Activated CD4-positive, alpha-beta T cell treated with anti-CD3 and anti-CD28 coated beads for 36 hours (primary cell): ENCODE results near the gene GALNT11. TPM values are rescaled to one million over a fixed set of nuclear protein-coding genes. Genes with fewer than 3 reads are reported as not detected.

Experiments used
- ATAC-seq: fragments of 200-7000 bp; cut with Tn5 transposase; one replicate; pipeline ENCODE4 v1.10.0; 2021; ENCODE audit warnings: mild to moderate bottlenecking, moderate library complexity
- CTCF ChIA-PET: fragments of 350-600 bp; sonication (Branson Sonifier 250); formaldehyde crosslinking; loops from one replicate; lab custom pipeline; 2021; ENCODE audit warnings: antibody characterized with exemption; lab: Charles Lee
- POLR2A ChIA-PET: fragments of 350-600 bp; sonication (Branson Sonifier 250); formaldehyde crosslinking; loops from one replicate; lab custom pipeline; 2021; ENCODE audit warnings: antibody characterized with exemption, inconsistent platforms; lab: Charles Lee
- DNase-seq: peaks from one replicate; pipeline ENCODE4 v3.0.0-alpha.2; 2020
- H3K27ac Mint-ChIP-seq: one replicate; pipeline ENCODE4 v1.8.0; 2021; ENCODE audit warnings: mixed read lengths
- H3K27me3 Mint-ChIP-seq: one replicate; pipeline ENCODE4 v1.8.0; 2021; ENCODE audit warnings: mixed read lengths
- H3K36me3 Mint-ChIP-seq: one replicate; pipeline ENCODE4 v1.8.0; 2021; ENCODE audit warnings: low read depth, mixed read lengths
- H3K4me1 Mint-ChIP-seq: one replicate; pipeline ENCODE4 v1.8.0; 2021; ENCODE audit warnings: mixed read lengths
- H3K4me3 Mint-ChIP-seq: one replicate; pipeline ENCODE4 v1.8.0; 2021; ENCODE audit warnings: mild to moderate bottlenecking, moderate library complexity, mixed read lengths
- H3K9me3 Mint-ChIP-seq: one replicate; pipeline ENCODE4 v1.8.0; 2021; ENCODE audit warnings: low read depth, mixed read lengths
- intact Hi-C, 2 experiments: fragments of 100-400 bp; cut with DNase I in 1 of 2; cut with micrococcal nuclease in 1 of 2; formaldehyde crosslinking; loops; one replicate each; pipeline versions ENCODE4 v1.14.2 to v1.15.1; 2022 to 2024; cut with DNase I, micrococcal nuclease
- total RNA-seq, 2 experiments: library from RNA; stranded (reverse); gene quantifications; one replicate each; pipeline ENCODE4 v1.2.3, GENCODE V29; 2021

The GALNT11 gene
- total RNA-seq = 10 to 100 TPM; 22.0 to 24.8 TPM

DNA sequence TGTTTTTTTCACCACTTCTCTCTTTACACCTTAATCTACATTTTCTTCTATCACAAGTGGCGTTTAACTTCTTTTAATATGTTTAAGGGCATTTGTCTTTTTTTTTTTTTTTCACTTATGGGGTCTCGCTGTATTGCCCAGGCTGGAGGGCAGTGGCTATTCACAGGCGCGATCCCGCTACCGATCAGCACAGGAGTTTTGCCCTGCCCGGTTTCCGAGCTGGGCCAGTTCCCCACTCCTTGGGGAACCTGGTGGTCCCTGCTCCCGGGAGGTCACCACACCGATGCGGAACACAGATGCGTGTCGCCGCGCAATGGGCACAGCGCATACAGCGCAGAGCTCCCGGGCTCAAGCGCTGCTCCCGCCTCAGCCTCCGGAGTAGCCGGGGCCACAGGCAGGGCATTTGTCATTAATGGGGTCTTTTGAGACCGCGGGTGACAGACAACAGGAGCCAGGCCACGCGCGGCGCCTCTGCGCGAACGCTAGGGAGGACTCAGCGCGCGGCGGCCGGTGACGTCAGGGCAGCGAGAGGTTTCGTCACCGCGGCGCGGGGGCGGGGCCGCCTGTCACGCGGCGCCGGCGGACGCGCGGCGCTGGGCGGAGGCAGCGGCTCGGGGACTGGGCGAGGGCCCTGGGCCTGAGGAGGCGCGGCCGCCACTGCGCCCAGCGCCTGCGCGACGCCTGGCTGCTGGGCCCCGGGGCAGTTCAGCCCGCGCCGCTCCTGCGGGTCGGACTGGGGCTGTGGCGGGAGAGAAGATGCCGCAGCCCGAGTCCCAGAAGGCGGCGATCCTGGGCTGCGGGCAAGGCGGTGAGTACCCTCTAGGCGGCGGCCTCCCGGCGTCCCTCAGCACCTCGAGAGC is at the start of gene GALNT11:
TSS of gene GALNT11 (plus strand) at position 598 of the 860 bp plus-strand sequence. CDS start 68,554 bp downstream, outside the sequence.
- POLR2A ChIA-PET = no interaction called here
- H3K27me3 Mint-ChIP-seq = no peaks in the 10 kb centered on the region

DNA sequence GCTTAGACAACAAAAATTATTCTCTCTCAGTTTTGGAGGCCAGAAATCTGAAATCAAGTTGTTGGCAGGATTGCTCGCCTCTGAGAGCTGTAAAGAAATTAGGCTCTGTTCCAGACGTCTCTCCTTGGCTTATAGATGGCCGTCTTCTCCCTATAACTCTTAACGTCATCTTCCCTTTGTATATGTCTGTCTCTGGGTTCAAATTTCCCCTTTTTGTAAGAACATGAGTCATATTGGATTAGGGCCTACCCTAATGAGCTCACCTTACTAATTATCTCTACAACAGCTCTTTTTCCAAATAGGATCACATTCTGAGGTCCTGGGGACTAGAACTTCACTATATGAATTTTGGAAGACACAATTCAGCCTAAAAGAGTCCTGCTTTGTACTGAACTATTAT is 46.9 kb upstream of the GALNT11 start:
- Mint-ChIP-seq H3K36me3 (no peaks in the 10 kb centered on the region), H3K4me3 (no peak overlapping the region), H3K27ac (no peak overlapping the region), H3K4me1 (peaks cover 4% of the 10 kb centered on the region), H3K27me3 (peaks cover 5% of the 10 kb centered on the region), H3K9me3 (no peaks in the 10 kb centered on the region)
- intact Hi-C loops = no loop called here
- POLR2A ChIA-PET = no interaction called here
- no peak for DNase-seq
- CTCF ChIA-PET = interaction anchor here (0.6 kb wide), 1 partner anchor 21 kb away, joined by 6 read pairs; no protein-coding TSS in a partner anchor
- ATAC-seq = no peak

More for the DNA sequence above, at the start of gene GALNT11:
- Mint-ChIP-seq H3K9me3 (peaks cover 5% of the 10 kb centered on the region), H3K4me3 (peak within 1 kb of the TSS; percentile 73), H3K36me3 (peaks cover 24% of the 10 kb centered on the region), H3K27ac (peak within 1 kb of the TSS; percentile 85), H3K4me1 (peaks cover 35% of the 10 kb centered on the region)
- peak; percentile 96 for ATAC-seq
- intact Hi-C loops = loop anchor here (1.0 to 10.0 kb wide), 11 partner anchors 89 to 734 kb away; partner anchors contain the start of genes PRKAG2 (in 2 of the 2), ACTR3B (in 1 of the 2), KMT2C (in 1 of the 2) and NUB1 (in 1 of the 2)
- peak; percentile 93 for DNase-seq
- CTCF ChIA-PET = interaction anchor here (0.6 to 1.0 kb wide), 2 partner anchors 51 to 168 kb away, joined by 3 read pairs; no protein-coding TSS in a partner anchor

DNA sequence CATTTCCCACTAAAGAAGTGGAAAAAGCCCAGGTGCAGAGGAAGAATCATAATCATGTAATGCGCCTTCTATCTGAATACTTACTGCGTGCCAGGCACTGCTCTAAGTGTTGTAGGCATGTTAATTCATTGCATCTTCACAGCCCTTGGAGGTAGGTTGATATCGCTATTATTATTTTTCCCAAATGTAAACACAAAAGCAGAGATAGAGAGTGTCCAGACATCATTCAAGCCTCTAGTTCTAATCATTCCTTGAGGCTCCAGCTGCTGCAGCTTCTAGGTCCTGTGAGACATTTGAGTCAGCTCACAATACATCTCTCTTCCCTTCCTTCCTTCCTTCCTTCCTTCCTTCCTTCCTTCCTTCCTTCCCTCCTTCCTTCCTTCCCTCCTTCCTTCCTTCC is 44.3 kb upstream of the GALNT11 start:
- POLR2A ChIA-PET = no interaction called here
- H3K9me3 Mint-ChIP-seq = no peaks in the 10 kb centered on the region
- no peak overlapping the region for H3K27ac Mint-ChIP-seq
- ATAC-seq (no peak), DNase-seq (no peak)
- no peaks in the 10 kb centered on the region for H3K36me3 Mint-ChIP-seq
- intact Hi-C loops = no loop called here
- H3K27me3 Mint-ChIP-seq = peaks cover 5% of the 10 kb centered on the region
- CTCF ChIA-PET = no interaction called here
- no peaks in the 10 kb centered on the region for H3K4me1 Mint-ChIP-seq
- no peak overlapping the region for H3K4me3 Mint-ChIP-seq

DNA sequence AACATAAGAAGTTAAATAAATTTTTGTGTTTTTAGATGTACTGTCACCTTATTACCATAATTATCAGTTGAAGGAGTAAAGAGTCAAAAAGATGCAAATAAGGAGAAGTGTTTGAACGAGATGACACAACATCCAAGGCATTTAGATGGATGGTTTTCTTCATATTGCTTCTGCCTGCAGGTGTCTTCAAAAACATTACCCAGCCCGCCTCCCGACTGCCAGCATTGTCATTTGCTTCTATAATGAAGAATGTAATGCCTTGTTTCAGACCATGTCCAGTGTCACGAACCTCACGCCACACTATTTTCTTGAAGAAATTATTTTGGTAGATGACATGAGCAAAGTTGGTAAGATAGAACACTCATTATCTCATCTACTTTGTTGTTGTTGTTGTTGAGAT is 42.7 kb upstream of the GALNT11 start:
- no peaks in the 10 kb centered on the region for H3K4me1 Mint-ChIP-seq
- no peak overlapping the region for H3K27ac Mint-ChIP-seq
- H3K4me3 Mint-ChIP-seq = no peak overlapping the region
- H3K9me3 Mint-ChIP-seq = no peaks in the 10 kb centered on the region
- CTCF ChIA-PET = interaction anchor here (0.7 kb wide), 1 partner anchor 804 kb away, joined by 3 read pairs; no protein-coding TSS in a partner anchor
- intact Hi-C loops = no loop called here
- H3K27me3 Mint-ChIP-seq = peaks cover 7% of the 10 kb centered on the region
- POLR2A ChIA-PET = no interaction called here
- DNase-seq = no peak
- no peaks in the 10 kb centered on the region for H3K36me3 Mint-ChIP-seq
- no peak for ATAC-seq

GRCh38 chr7:151984612-151985011 is 40.9 kb upstream of the GALNT11 start:
- H3K4me1 Mint-ChIP-seq = no peaks in the 10 kb centered on the region
- CTCF ChIA-PET = interaction anchor here (0.7 to 1.1 kb wide), 2 partner anchors 9 to 443 kb away, joined by 3 read pairs; no protein-coding TSS in a partner anchor
- no peak for ATAC-seq
- no peak overlapping the region for H3K27ac Mint-ChIP-seq
- intact Hi-C loops = no loop called here
- H3K4me3 Mint-ChIP-seq = no peak overlapping the region
- H3K36me3 Mint-ChIP-seq = no peaks in the 10 kb centered on the region
- POLR2A ChIA-PET = no interaction called here
- DNase-seq = no peak
- no peaks in the 10 kb centered on the region for H3K9me3 Mint-ChIP-seq
- H3K27me3 Mint-ChIP-seq = peaks cover 7% of the 10 kb centered on the region

- DNase-seq (no peak), ATAC-seq (no peak)
- intact Hi-C loops = no loop called here
- H3K36me3 Mint-ChIP-seq = no peaks in the 10 kb centered on the region
- POLR2A ChIA-PET = no interaction called here
- peaks cover 15% of the 10 kb centered on the region for H3K27me3 Mint-ChIP-seq
- CTCF ChIA-PET = no interaction called here
- H3K9me3 Mint-ChIP-seq = no peaks in the 10 kb centered on the region
- peaks cover 5% of the 10 kb centered on the region for H3K4me1 Mint-ChIP-seq
- H3K27ac Mint-ChIP-seq = no peak overlapping the region
- H3K4me3 Mint-ChIP-seq = no peak overlapping the region
These were observed 37.5 kb upstream of the GALNT11 start for GRCh38 chr7:151987748-151988529.

DNA sequence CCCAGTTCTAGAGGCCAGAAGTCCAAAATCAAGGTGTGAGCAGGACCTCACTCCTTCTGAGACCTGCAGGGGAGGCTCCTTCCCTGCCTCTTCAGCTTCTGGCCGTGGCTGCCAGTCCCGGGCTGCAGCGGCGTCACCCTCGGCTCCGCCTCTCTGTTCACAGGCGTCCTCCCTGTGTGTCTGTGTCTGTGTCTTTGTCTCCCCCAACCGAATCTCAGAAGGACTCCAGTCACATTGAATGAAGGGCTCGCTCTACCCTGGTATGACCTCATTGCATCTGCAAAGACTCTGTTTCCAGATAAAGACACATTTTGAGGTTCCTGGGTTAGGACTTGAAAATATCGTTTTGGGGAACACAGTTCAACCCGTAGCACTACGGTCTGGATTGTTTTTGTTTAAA is 33.1 kb upstream of the GALNT11 start:
- POLR2A ChIA-PET = no interaction called here
- Mint-ChIP-seq H3K36me3 (no peaks in the 10 kb centered on the region), H3K4me1 (peaks cover 10% of the 10 kb centered on the region), H3K27ac (no peak overlapping the region), H3K27me3 (peaks cover 13% of the 10 kb centered on the region), H3K9me3 (no peaks in the 10 kb centered on the region), H3K4me3 (no peak overlapping the region)
- CTCF ChIA-PET = no interaction called here
- intact Hi-C loops = no loop called here
- ATAC-seq (peak; percentile 91), DNase-seq (peak; percentile 67)

GRCh38 chr7:151993977-151994676 is 31.3 kb upstream of the GALNT11 start:
- DNase-seq (peak; percentile 77), ATAC-seq (peak; percentile 85)
- Mint-ChIP-seq H3K4me3 (no peak overlapping the region), H3K9me3 (no peaks in the 10 kb centered on the region), H3K36me3 (no peaks in the 10 kb centered on the region), H3K27me3 (peaks cover 16% of the 10 kb centered on the region), H3K4me1 (peaks cover 10% of the 10 kb centered on the region), H3K27ac (no peak overlapping the region)
- intact Hi-C loops = no loop called here
- POLR2A ChIA-PET = no interaction called here
- CTCF ChIA-PET = interaction anchor here (0.7 to 1.2 kb wide), 2 partner anchors 10 to 11 kb away, joined by 3 read pairs; no protein-coding TSS in a partner anchor

DNA sequence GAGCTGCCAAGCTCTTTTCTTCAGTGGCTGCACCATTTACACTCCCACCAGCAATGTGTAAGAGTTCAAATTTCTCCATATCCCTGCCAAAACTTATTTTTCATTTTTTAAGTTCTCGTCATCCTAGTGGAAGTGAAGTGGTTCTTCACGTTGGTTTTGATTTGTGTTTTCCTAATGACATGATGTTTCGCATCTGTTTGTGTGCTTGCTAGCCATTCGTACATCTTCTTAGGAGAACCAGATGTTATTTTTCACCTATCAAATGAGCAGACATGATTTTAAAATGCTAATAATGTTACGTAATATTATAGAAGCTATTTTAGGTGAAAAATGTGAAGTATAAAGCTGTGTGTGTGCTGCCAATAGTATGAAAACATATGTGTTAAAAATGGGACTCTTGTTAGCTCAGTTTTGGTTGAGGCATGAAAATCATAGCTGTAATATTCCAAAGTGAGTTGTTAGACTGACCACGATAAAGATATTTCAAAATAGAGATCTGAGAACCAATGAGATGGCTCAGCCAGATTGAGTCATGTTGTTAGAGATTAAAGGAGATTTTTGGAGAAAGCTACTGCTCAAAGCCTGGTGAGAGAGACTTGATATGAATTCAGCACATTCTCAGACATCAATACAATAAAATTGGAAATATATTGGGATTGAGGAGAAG is 25.9 kb upstream of the GALNT11 start:
- Mint-ChIP-seq H3K4me1 (no peaks in the 10 kb centered on the region), H3K27ac (no peak overlapping the region), H3K36me3 (no peaks in the 10 kb centered on the region), H3K4me3 (no peak overlapping the region), H3K9me3 (no peaks in the 10 kb centered on the region), H3K27me3 (peaks cover 12% of the 10 kb centered on the region)
- no peak for DNase-seq
- ATAC-seq = no peak
- intact Hi-C loops = no loop called here
- POLR2A ChIA-PET = no interaction called here
- CTCF ChIA-PET = interaction anchor here (0.8 kb wide), 1 partner anchor 44 kb away, joined by 4 read pairs; no protein-coding TSS in a partner anchor

DNA sequence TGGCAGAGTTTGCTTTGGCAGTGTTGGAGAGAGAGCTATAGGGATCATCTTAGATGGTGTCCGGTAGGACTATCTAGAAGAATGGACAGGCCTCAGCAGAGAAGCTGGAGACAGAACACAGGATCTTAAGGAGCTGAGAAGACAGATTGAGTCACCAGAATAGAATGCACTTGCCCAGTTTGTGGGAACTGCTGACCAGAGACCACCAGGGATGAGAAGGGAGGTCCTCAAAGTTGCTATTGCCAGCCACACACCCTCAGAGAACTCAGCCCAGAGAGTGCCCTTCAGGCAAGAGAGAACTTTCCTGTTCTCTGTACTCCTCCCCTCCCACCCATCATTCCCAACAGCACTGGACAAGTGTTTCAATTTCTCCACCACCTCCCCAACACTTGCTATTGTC is 25.3 kb upstream of the GALNT11 start:
- CTCF ChIA-PET = interaction anchor here (0.8 kb wide), 1 partner anchor 43 kb away, joined by 4 read pairs; no protein-coding TSS in a partner anchor
- no peak overlapping the region for H3K4me3 Mint-ChIP-seq
- intact Hi-C loops = no loop called here

More for the DNA sequence above, 25.3 kb upstream of the GALNT11 start:
- no peaks in the 10 kb centered on the region for H3K36me3 Mint-ChIP-seq
- H3K27ac Mint-ChIP-seq = no peak overlapping the region
- no peaks in the 10 kb centered on the region for H3K4me1 Mint-ChIP-seq
- peaks cover 11% of the 10 kb centered on the region for H3K27me3 Mint-ChIP-seq
- POLR2A ChIA-PET = no interaction called here
- DNase-seq = no peak
- no peak for ATAC-seq
- H3K9me3 Mint-ChIP-seq = no peaks in the 10 kb centered on the region
